SK-N-SH (cell line): ENCODE measurements around the gene RFX1.

Source experiments
- CHD2 ChIP-seq: fragments of 150-350 bp; IDR thresholded peaks from 2 replicates; pipeline ENCODE4 v1.6.1; 2018; ENCODE audit warnings: low read length; ENCODE audit not compliant: partially characterized antibody
- ELF1 ChIP-seq: IDR thresholded peaks from 2 replicates; pipeline ENCODE4 v1.4.0; 2012
- EP300 ChIP-seq, 2 experiments: IDR thresholded peaks; 2 replicates each; pipeline versions ENCODE4 v1.4.0 to v1.6.1; 2012; ENCODE audit warnings: borderline replicate concordance in 1 of 2, low read depth in 1 of 2, low read length in 1 of 2
- EZH2phosphoT487 ChIP-seq: fragments of 200-600 bp; sonication (generic); IDR thresholded peaks from 2 replicates; pipeline ENCODE4 v1.6.1; 2017; ENCODE audit warnings: low read depth, mixed run types, mild to moderate bottlenecking, antibody characterized with exemption, moderate library complexity, borderline replicate concordance
- FOSL2 ChIP-seq: IDR thresholded peaks from 2 replicates; pipeline ENCODE4 v1.4.0; 2012; ENCODE audit warnings: low read depth, mild to moderate bottlenecking, moderate library complexity, borderline replicate concordance
- JUND ChIP-seq: IDR thresholded peaks from 2 replicates; pipeline ENCODE4 v1.4.0; 2012
- MAX ChIP-seq: IDR thresholded peaks from 2 replicates; pipeline ENCODE4 v1.4.0; 2012; ENCODE audit warnings: low read depth
- MXI1 ChIP-seq: IDR thresholded peaks from 2 replicates; pipeline ENCODE4 v1.6.1; 2012; ENCODE audit warnings: mild to moderate bottlenecking, low read depth, low read length, improper control_type of control experiment
- POLR2AphosphoS5 ChIP-seq: IDR thresholded peaks from 2 replicates; pipeline ENCODE4 v1.6.1; 2012; ENCODE audit warnings: low read depth, low read length
- TAF1 ChIP-seq: IDR thresholded peaks from 2 replicates; pipeline ENCODE4 v1.6.1; 2012; ENCODE audit warnings: low read depth, mild to moderate bottlenecking, low read length, moderate library complexity, borderline replicate concordance
- TCF12 ChIP-seq: IDR thresholded peaks from 2 replicates; pipeline ENCODE4 v1.4.0; 2012
- TF ChIP-seq, protein P1 (sequence below): fragments of 200-600 bp; sonication (generic); IDR thresholded peaks from 2 replicates; pipeline ENCODE4 v1.6.1; 2017; ENCODE audit warnings: antibody characterized with exemption, mild to moderate bottlenecking, moderate library complexity
- TF ChIP-seq, protein P2 (sequence below): IDR thresholded peaks from 2 replicates; pipeline ENCODE4 v1.6.1; 2012; ENCODE audit warnings: mild to moderate bottlenecking, low read depth, low read length, moderate library complexity

DNA sequence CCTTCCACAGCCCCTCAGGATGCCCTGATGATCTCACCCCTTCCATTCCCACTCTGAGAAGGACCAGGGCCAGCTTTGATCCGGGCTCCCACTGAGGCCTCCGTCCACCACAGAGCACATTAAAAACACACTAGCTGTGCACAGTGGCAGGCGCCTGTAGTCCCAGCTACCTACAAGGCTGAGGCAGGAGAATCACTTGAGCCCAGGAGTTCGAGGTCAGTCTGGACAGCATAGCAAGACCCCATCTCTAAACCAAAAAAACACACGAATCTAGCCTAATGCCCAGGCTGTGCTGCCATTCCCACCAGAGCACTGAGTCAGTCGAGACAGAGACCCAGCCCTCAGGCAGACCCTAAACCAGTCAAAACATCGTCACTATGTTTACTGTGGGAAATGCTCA is 14.1 kb downstream of the RFX1 start:
- TF ChIP-seq EP300 (IDR thresholded peaks at IDR 0.05; ENCODE audit: borderline replicate concordance in 1 of 2, low read depth in 1 of 2, low read length in 1 of 2) (no peak), ELF1 (no peak), JUND (no peak), CHD2 (no peak), EZH2phosphoT487 (no peak), MXI1 (no peak), TCF12 (no peak), MAX (no peak), FOSL2 (no peak), POLR2AphosphoS5 (no peak), TAF1 (no peak)
- TF ChIP-seq, protein P1, sequence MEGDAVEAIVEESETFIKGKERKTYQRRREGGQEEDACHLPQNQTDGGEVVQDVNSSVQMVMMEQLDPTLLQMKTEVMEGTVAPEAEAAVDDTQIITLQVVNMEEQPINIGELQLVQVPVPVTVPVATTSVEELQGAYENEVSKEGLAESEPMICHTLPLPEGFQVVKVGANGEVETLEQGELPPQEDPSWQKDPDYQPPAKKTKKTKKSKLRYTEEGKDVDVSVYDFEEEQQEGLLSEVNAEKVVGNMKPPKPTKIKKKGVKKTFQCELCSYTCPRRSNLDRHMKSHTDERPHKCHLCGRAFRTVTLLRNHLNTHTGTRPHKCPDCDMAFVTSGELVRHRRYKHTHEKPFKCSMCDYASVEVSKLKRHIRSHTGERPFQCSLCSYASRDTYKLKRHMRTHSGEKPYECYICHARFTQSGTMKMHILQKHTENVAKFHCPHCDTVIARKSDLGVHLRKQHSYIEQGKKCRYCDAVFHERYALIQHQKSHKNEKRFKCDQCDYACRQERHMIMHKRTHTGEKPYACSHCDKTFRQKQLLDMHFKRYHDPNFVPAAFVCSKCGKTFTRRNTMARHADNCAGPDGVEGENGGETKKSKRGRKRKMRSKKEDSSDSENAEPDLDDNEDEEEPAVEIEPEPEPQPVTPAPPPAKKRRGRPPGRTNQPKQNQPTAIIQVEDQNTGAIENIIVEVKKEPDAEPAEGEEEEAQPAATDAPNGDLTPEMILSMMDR, result no peak
- TF ChIP-seq, protein P2, sequence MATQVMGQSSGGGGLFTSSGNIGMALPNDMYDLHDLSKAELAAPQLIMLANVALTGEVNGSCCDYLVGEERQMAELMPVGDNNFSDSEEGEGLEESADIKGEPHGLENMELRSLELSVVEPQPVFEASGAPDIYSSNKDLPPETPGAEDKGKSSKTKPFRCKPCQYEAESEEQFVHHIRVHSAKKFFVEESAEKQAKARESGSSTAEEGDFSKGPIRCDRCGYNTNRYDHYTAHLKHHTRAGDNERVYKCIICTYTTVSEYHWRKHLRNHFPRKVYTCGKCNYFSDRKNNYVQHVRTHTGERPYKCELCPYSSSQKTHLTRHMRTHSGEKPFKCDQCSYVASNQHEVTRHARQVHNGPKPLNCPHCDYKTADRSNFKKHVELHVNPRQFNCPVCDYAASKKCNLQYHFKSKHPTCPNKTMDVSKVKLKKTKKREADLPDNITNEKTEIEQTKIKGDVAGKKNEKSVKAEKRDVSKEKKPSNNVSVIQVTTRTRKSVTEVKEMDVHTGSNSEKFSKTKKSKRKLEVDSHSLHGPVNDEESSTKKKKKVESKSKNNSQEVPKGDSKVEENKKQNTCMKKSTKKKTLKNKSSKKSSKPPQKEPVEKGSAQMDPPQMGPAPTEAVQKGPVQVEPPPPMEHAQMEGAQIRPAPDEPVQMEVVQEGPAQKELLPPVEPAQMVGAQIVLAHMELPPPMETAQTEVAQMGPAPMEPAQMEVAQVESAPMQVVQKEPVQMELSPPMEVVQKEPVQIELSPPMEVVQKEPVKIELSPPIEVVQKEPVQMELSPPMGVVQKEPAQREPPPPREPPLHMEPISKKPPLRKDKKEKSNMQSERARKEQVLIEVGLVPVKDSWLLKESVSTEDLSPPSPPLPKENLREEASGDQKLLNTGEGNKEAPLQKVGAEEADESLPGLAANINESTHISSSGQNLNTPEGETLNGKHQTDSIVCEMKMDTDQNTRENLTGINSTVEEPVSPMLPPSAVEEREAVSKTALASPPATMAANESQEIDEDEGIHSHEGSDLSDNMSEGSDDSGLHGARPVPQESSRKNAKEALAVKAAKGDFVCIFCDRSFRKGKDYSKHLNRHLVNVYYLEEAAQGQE, result no peak
